GM19023 (cell line): Measurements from ENCODE around the gene HOXA3.

ENCODE experiments used
- ATAC-seq: cut with Tn5 transposase; IDR thresholded peaks from one replicate; pipeline ENCODE4 v1.9.1; 2021; ENCODE audit warnings: mild to moderate bottlenecking, moderate library complexity; ENCODE audit not compliant: unreplicated experiment

The HOXA3 gene

DNA sequence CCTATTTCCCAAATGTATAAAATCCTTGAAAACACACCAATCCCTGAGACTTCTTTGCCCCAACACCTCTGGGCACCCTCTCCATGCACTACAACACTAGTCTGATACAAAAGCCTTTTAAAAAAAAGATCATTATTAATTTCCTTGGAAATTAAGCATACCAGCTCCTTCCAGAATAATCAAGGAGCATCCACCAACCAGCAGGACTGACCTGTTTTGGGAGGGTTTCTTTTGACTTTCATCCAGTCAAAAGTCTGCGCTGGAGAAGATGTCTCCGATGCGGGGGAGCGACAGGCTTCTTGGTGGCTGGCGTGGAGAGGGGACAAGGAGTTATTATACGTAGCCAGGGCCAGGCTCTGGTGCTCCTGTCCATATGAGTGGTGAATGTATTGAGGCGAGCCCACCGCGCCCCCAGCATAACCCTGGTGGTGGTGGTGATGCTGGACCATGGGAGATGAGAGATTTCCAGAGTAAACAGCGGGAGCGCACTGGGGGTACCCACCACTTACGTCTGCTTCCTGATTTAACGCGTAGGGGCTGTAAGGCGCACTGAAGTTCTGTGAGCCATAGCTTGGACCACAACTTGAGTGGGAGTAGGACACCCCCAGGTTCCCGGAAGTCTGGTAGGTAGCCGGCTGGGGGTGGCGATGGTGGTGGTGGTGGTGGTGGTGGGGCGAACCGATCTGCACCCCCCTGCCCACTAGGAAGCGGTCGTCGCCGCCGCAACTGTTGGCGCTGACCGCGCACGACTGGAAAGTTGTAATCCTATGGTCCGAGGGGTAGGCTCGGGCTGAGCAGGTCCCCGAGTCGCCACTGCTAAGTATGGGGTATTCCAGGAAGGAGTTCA, 57.1 kb downstream of the HOXA3 start:
- ATAC-seq, result peak; percentile 2

- no peak for ATAC-seq
Measured at GRCh38 chr7:27094304-27095049, 57.9 kb downstream of the HOXA3 start.

DNA sequence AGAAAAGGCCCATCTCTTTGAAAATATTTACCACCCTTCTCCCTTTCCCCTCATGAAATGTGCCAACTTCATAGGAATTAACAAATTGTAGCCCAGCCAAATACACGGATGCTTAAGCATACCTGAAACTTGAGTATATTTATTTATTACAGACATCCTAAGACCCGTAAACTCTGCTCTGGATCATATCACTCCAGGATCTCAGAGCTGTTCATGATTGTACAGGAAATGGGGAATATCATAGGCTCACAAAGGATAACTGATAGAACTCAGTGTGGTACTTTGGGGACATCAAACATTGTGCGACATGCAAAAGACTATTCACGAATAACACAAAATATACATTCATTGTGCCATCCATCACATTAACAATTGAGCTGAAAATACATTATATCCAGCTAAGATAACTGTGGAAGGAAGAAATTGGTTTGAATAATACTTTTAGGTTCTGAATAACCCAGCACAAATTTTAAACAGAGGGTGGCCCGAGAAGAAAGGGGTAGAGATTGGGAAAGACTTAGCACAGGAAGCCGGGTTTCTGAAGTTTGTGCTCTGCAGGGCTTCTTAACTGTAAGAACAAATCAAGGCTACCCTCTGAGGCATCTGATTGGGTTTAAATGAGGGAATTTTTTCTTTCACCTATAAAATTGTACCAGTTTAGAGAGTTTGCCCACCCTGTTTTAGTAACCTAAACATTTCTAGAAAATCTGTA, 59.0 kb downstream of the HOXA3 start:
- no peak for ATAC-seq

DNA sequence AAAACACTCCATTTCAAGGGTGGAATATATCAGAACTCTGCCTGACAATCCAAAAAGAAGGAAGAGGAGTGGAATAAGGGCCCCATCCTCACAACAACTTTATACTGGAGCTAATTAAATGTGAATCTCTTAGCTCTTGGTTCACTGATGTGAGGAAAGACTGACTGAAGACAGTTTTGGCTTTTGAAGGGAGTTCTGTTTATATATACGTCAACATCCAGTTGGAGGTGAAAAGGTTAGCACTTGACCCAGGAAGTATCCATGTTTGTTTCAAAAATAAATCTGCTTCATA, 59.6 kb downstream of the HOXA3 start:
- no peak for ATAC-seq

DNA sequence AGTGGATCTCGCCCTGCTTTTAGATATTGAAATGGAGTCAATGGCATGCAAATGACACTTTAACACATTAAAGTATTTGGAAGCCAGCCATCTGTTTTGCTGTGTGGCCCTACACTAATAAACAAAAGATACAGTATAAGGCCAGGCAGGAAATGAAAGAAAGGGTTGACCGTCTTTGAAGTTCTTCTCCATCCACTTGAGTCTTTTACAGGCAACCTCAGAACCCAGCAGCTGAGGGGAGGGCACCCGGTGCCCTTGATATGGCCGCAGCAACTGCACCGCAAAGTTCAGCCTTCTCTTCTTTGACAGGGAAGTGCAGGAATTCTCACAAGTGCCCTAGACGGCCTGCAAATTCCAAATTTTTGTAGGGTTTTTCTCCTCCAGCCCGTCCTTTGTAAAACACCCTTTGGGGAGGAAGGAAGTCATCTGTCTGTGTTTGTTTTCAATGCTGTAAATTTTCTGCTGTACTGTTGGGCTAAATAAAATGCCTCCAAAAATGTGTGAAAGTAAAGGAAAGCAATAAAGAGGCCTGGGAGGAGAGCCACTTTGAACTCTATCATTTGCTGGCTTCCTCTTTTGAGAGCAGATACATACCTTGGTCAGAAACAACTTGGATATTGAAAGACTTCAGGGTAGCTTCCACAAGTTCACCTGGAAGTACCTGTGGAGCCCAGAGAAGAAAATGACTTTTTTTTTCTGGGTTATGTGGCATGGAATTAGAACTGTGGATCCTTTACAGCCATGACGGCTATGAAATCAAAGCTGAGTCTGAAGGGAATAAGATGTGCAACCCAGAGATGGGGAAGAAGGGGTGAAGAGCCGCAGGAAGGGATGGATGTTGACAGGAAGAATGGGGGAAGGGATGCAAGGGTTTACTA, 60.2 kb downstream of the HOXA3 start:
- ATAC-seq, result no peak

- ATAC-seq, result no peak
Measured at GRCh38 chr7:27091105-27091504, 61.3 kb downstream of the HOXA3 start.

DNA sequence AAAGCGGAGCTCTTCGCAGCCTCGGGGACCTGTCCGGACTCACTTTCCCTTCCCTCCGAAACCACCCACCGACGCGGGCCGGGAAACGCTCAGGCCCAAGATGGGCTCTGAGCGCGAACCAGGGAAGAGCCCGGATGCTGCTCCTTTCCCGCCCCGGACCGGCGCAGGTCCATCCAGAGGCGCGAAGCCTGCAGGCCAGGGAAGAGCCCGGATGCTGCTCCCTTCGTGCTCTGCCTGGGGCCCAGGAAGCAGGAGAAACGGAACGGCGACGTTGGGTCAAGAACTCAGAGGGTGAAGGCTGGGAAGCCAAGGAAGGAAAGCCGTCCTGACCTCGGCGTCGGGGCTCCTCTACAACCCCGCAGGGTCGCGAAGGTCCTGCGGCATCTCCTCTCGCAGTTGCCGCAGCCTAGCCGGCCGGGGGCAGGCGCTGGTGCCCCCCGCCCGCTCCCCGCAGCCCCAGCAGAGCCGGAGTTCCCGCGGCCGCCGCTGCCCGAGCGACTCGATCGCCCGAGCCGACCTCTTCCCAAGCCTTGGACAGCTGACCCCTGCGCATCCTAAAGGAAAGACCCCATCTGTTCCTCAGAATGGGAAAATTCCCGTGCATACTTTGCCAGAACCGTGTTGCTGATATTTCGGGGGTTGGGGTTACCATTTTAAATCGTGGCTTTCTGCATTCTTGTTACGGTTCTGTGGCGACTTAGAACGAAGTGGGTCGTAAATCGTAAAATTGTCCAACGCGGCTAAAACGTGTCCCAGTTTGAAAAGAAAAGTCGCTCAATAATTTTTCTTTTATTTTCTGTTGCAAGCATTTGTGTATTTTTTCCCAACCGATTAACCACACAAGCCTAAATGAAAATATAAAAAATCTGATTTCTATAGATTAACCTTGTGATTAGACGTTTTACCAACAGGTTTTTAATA, 64.1 kb downstream of the HOXA3 start:
- ATAC-seq, result no peak

DNA sequence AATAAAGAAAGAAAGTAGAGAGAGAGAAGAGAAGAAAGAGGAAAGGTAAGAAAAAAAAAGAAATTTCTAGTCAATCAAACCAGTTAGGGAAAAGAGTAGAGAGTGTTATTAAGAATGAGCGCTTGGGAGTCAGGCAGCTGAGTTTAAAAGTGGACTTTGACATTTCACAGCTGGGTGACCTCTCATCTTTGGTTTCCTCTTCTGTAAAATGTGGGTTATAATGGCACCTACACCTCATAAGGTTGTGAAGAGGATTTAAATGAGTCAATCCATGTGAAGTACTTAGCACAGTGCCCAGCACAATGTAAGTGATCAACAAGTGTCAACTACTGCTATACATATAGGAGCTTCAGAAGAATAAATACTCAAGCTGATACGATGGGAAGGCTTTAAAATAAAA, 68.7 kb downstream of the HOXA3 start:
- ATAC-seq, result peak; percentile 83

GRCh38 chr7:27082171-27082570, 70.2 kb downstream of the HOXA3 start:
- no peak for ATAC-seq

DNA sequence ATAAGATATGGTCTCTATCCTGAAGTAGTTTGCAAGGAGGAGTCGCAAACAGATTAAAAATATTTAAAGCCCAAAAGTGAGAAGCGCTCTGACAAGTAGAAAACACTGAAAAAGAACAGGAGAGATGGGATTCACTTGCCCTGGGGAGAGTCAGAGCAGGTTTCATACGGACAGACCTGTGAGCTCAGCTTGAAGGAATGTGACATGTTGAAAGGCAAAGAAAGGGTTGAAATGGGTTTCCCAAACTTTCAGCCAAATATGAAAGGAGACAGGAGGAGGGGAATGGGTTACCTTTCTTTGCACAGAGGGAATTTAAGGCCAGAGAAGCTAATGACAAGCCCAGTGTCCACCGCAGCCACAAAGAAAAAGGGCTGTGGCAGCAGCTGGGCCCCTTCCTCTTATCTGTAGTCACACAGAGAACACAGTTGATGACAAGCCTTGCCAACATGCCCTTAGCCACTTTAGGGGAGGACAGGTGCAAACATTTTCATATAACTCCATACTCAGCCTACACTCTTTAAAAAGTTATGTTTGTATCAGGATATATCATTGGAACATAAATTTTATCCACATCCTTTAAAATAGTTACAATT, 71.4 kb downstream of the HOXA3 start:
- ATAC-seq, result no peak

GRCh38 chr7:27079234-27079975, 73.0 kb downstream of the HOXA3 start:
- ATAC-seq, result no peak

- ATAC-seq, result no peak
Measured at GRCh38 chr7:27078616-27079233, 73.7 kb downstream of the HOXA3 start.

DNA sequence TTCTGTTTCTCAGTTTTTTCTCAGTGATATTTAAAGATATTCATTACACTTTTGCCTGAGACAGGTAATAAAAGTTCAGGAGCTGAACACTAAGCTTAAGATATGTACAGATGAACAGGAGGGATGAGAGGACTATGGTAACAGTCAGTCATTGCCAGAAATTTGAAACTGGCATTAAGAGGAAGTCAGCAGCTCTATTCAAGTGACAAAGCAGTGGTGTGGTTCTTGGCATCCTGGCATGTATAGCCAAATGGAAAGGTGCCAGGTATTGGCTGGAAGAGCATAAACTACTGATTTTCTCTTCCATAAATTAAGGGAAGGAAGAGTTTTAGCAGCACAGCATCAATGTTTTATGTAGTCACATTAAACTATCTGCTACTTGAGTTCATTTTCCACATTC, 79.3 kb downstream of the HOXA3 start:
- no peak for ATAC-seq

- ATAC-seq, result no peak
Measured at GRCh38 chr7:27071622-27072390, 80.6 kb downstream of the HOXA3 start.

DNA sequence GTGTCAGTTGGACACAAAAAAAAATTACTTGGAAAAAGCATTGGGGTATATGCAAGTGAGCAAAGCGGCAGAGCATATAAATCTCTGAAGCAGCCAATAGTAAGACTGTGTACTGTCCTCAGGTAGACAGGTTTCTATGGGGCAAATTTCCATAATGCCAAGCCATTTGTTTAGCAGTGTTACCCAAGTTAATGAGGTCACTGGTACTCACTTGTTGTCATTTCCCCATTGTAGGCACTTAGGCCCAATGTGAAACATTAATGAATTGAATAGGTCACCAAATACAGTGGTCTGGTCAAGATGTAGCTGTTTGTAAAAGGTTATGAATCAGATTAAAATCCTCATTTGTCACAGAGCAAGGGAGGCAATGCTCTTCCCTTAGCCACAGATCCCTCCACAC, 84.1 kb downstream of the HOXA3 start:
- ATAC-seq, result no peak

GRCh38 chr7:27066148-27066547, 86.2 kb downstream of the HOXA3 start:
- no peak for ATAC-seq

DNA sequence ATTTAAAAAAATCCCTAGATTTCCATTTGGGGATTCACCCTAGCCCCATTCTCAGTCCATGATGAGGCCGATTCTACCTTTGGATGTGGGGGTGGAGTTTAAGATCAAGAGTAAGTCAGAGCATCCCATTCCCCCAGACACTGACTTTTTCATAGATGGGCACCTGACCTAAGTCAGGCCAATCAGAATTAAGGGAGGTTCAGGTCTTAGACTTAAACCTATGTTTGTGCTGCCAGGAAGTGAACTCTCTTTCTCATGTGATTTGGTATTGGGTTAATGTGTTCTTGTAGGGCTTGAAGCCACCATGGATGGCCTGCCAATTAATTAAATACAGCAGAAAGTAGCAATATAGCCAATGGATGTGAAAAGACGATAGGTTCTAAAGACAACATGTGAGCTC, 86.7 kb downstream of the HOXA3 start:
- no peak for ATAC-seq

GRCh38 chr7:27064661-27065060, 87.7 kb downstream of the HOXA3 start:
- no peak for ATAC-seq
